ENCODE data around the gene FOXA1. TPM values are rescaled to one million over a fixed set of nuclear protein-coding genes. Genes with fewer than 3 reads are reported as not detected.
A peak's percentile ranks its signal among the peaks of the same experiment; 100 is the strongest.

FOXA1 gene
- 6.5 and 11.2 TPM in 2 replicates for total RNA-seq (2014; rRNA removed; shearing (Covaris generic))

DNA sequence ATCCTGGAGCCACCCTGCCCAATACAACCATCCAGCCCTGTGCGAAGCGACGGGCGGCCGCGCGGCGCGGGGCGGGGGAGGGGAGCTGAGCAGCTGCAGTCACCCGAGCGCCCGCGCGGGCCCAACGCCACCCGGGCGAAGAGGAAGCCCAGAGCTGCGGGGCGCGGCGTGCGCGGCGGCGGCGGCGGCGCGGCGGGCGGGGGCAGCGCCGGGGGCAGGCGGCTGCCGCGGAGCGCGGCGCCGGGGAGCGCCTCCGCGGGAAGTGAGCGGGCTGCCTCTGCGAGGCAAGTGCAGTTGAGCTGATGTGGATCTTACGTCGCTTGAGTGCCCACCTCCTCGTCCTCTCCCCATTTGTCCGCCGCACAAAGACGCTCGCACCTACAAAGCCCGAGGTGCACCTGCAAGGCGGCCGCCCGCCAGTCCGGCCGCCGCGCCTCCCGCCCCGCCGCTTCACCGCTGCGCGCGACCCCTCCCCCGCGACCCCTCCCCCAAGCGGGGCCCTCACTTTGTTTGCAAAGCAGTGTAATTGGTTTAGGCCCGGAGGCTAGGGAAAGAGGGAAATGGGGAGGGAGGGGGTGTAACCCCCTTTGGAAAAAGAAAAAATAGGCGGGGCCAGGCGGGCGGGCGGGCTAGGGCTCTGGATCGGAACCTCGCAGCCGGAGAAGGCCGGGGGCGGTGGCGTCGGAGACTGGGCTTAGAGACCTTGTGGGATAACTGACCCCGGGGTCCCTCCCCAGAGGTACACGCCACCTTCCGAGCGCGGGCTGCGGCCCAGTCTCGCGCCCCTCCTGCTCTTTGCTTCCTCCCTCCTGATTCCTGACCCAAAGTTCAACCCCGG lies at the start of gene FOXA1, which contains the start of gene TTC6:
TSS of gene FOXA1 (minus strand) at position 279 of the 838 bp plus-strand sequence. CDS start at position 2, 277 bp downstream.
TSS of gene TTC6 (plus strand) at position 659 of the 838 bp plus-strand sequence. CDS start 26,436 bp downstream, outside the sequence.
- DNase-seq (ENCODE audit: low read depth), result peak; percentile 85

DNA sequence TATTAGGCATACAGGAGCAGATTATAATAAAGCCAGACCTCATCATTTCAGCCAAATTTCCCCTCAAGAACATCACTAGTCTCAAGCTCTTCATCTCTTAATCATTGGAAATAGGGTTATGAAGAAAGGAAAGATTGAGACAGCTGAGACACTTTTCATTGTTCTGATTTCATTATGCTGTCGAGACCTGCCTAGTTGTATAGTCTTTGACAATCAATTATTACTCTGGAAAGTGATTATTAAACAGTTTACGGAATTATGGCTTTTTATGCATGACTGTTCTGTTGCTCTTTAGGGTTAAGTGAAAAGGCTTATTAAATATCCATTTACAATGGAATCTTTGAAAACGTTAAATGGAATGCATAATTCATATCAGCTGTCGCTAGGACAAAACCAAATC lies 48.7 kb upstream of the FOXA1 start:
- DNase-seq (ENCODE audit: low read depth), result no peak

DNA sequence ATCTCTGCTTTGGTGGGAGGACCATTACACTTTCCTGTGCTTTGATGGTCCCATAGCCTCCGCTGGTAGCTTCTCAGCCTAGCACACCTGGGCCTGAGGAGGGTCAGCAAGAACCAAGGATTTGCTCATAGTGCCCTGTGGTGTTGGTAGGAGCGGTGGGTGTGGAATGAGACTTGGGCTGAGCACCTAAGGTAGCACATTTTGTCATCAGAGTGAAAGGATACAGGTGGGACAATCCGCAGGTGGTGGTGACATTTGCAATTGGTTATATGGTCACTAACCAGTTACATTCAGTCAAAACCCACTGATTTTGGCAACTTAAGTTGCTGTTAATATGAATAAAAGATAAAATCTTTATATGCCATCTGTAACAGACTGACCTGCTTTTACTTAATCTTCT lies 47.1 kb upstream of the FOXA1 start:
- no peak for DNase-seq (ENCODE audit: low read depth)

DNA sequence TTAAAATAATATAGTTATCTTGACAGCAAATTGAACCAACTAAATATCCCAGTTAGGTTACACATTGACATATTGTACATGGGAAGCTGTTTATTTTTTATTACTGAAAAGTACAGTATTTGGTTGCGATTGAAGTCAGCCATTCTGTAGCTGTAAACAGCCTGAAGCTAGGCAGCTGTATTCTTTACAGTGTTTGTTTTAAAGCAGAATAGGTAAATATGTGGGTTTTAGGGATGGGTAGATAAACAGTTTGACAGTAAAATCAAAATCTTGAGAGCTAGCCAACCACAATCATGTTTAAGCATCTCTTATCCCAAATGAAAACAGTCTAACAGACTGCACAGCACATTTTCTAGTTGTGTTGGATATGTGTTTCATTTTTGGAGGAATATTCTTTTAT lies 46.1 kb upstream of the FOXA1 start:
- no peak for DNase-seq (ENCODE audit: low read depth)

DNA sequence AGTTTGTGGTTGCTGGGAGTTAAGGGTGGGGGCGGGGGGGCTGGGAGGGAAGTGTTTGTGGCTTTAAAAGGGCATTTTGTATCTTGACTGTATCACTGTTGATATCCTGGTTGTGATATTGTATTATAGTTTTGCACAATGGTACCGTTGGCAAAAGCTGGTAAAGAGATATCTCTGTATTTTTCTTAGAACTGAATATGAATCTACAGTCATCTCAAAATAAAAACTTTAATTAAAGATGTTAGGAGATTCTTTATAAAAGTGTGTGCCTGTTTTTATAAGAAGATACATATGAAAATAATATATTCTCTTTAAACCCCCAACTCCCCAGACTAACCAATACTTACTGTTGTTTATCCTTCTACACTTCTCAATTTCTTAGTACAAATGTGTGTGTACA lies 43.5 kb upstream of the FOXA1 start:
- DNase-seq (ENCODE audit: low read depth), result no peak

DNA sequence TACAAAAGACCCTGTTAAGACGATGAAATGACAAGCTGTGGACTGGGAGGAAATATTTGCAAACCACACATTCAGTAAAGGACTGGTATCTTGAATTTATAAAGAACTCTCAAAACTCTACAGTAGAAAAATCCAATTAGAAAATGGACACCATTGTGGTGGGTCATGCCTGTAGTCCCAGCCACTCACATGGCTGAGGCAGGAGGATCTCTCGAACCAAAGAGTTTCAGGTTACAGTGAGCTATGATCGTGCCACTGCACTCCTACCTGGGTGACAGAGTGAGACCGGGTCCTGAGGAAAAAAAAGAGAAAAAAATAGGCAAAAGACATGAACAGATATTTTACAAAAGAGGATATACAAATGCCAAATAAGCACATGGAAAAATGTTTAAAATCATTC lies 42.3 kb upstream of the FOXA1 start:
- DNase-seq (ENCODE audit: low read depth), result peak; percentile 42

DNA sequence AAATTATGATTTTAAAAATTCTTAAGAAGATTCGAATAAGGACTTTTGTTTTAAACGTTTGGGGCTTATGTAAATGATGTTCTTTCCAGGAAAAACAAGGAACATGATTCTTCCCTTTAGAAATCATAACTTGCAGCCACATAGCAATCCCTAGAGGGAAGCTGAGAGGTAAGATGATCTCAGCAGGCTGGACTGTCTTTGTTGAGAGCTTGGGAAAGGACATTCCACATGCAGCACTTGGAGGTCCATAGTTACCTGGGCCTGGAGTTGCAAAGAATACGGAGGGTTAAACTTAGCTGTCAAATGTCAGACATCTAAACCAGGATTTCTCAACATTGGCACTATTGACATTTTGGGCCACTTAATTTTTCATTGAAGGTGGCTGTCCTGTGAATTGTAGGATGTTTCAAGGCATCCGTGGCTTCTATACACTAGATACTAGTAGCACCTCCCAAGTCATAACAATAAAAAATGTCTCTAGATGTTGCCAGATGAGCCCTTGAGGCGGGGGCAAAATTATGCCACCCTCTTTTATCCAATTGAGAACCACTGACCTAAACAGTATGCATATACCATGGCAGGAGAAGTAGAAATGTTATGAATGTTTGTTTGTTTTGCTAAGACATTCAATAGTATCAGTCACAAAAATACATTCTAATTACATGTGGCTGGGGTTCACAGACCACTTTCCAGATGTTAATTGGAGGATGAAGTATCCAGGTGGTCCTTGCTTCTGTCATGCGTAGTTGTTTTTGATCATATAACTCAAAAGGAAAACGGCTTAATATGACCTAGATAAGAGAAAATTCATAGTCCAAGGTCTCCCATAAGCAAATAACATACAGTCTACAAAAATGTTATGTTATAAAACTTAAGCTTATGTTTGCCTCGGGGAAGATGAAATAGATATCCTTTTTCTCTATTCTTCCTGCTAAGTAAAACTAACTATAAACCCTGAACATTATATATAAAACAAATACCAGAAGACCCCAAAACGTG lies 30.8 kb upstream of the FOXA1 start:
- DNase-seq (ENCODE audit: low read depth), result peak; percentile 64

DNA sequence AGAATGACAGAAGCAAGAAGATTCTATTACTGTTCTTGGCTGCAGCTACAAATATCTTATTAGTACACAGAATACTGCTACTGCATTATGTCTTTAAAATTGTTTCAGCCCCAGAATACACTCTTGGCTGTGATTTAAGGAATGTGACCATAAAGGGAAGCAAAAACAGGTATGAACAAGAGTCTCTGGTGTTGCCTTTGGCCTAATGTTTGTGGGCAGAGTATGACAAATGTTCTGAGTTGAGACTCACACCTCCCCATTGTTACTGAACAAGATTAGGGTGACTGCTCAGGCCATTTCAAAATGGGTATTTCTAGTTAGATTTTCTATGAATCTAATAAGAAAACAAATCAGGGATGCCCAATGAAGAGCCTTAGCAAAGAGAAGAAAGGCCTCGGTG lies 28.9 kb upstream of the FOXA1 start:
- DNase-seq (ENCODE audit: low read depth), result peak; percentile 68

DNA sequence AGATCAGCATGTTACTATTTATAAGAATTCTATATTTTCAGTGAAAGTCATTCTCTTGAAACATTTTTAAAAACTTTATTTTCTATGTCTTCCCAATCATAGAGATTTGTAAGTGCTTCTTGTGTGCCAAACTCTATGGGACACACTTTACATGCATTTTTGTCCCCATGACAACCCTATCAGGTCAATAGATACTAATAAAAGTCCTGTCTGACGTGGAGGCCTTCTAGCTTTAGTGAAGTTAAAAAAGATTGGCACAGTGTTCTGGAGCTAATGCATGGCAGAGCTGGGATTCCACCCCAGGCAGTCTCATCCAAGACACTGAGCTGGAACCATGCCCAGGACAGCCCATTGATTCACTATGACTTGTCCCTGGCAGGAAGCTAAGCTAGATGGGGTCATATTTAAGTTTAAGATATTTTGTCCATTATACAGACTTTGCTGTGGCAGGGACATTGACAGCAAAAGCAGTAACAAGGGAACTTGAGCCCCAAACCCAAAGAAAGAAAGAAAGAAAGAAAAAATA lies 28.4 kb upstream of the FOXA1 start:
- peak; percentile 97 for DNase-seq (ENCODE audit: low read depth)

DNA sequence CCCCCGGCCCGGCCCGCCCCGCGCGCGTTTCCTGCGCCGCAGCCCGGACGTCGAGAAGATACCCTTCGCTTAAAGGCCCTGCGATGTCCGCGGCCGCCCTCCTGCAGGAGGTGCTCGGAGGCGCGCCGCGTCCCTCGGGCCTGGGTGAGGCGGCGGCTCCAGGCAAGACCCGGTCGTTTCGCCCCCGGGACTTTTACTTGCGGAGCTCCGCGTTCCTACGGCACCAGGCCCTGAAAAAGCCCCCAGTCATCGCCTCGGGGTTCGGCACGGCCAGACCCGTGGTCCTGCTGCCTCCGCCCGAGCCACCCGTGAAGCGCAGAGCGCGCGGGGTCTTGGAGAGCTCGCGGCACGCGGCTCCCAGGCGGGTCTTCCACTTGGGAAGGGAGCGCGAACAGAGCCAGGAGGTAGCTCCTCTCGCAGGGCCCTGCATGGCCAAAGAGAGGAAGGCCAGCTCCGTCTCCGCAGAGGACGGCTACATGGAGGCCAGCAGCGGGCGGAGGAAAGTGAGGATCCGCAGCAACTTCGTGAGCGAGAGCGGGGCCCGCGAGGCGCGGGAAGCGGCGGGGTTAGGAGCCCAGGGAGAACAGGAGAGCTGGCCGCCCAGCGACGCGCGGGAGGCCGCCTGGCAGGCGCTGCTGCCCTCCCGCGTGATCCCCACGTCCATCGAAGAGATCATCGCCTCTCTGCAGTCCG lies 27.3 kb upstream of the FOXA1 start:
- DNase-seq (ENCODE audit: low read depth), result peak; percentile 84

DNA sequence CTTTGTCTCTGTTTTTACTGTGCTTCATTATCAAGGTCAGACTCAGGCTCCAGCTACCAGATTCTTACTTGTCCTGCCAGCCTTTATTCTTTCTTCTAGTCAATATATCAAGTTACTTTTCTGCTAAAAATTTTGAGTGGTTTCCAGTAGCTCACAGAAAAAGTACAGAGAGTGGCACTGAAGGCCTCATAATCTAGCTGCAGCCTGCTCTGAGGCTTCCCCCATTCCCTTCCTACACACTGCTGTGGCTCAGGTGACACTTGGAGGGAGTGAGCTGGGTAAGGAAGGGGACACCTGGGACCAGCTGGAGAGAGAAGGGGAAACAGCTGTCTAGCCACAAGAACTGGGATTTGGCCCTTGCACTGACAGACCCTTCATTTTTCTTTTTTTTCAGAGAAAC lies 25.8 kb upstream of the FOXA1 start:
- no peak for DNase-seq (ENCODE audit: low read depth)

DNA sequence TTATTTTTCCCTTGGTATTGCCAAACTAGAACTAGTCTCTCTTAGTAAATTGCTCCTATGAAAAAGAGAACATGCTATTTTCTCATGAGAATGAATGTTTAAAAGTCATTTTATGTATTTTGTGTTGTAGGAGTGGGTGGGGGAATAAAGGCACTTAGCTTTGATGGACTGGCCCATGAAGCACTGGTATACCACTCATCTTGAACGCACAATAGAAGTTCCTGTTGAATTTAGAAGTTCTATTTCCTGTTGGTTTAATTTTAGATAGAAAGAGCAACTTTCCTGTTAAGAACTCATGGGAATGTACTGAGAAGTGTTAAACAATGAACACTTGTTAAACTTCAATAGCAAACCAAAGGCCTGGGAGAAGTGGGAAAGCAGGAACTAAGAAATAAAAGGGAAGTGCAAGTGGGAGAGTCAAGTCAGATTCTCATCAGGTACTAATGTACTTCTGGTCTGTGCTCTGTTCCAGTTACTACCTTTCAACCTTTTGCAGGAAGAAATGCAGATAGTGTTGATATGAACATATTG lies 23.5 kb upstream of the FOXA1 start:
- no peak for DNase-seq (ENCODE audit: low read depth)

DNA sequence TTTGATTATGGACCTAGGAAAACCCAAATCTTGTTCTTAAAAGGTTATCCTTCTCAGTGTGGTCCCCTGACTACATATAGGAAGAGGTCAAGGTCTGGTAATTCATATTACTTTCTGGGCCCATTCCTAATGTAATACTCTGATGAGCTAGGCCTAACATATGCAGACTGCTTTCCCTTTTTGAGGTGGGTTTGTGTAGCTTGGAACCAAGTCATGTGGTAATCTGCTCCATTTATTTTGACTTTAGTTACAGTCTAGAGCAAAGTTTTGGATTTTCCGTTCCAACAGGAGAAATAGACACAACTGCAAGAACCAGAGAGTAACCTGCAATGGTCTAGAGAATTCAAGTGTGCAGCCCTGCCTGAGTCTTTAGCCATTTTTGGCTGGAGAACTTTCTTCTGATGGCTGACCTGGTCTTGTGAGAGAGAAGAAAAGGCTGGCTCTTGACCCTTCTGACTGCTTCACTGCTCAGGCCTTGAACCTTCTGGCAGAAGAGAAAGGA lies 22.9 kb upstream of the FOXA1 start:
- DNase-seq (ENCODE audit: low read depth), result no peak

DNA sequence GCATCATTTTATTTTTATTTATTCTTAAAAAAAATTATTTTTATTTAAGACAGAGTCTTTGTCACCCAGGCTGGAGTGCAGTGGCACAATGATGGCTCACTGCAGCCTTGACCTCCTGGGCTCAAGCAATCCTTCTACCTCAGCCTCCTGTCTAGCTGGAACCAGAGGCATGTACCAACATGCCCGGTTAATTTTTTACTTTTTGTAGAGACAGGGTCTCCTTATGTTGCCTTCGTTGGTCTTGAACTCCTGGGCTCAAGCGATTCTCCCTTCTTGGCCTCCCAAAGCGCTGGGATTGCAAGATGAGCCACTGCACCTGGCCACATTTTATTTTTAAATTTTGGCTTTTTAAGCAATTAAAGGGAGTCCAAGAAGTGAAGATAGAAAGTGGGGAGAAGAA lies 21.8 kb upstream of the FOXA1 start:
- no peak for DNase-seq (ENCODE audit: low read depth)

DNA sequence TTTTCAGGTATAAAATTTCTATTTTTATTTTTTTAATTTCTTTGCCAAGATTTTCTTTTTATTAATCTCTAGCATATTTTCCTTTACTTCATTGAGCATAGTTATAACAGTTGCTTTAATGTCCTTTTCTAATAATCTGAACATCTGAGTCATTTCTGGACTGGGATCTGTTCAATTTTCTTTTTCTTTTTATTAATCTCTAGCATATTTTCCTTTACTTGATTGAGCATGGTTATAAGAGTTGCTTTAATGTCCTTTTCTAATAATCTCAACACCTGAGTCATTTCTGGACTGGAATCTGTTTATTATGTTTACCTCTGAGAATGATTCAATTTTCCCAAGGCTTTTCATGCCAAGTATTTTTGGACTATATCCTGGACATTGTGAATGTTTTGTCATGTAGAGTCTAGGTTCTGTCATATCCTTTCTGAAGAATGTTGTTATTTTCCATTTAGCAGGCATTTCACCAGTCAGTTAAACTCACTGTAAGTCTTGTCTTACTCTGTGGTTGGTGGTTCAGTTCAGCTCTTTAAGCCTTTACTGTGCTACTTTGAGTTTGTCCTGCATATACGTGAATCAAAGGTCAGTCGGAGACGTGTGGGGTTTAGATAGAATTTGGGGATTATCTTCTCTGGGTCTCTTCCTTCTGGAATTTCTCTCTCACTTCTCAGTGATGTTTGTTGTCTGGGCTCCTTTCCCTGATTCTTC lies 20.7 kb upstream of the FOXA1 start:
- DNase-seq (ENCODE audit: low read depth), result no peak

DNA sequence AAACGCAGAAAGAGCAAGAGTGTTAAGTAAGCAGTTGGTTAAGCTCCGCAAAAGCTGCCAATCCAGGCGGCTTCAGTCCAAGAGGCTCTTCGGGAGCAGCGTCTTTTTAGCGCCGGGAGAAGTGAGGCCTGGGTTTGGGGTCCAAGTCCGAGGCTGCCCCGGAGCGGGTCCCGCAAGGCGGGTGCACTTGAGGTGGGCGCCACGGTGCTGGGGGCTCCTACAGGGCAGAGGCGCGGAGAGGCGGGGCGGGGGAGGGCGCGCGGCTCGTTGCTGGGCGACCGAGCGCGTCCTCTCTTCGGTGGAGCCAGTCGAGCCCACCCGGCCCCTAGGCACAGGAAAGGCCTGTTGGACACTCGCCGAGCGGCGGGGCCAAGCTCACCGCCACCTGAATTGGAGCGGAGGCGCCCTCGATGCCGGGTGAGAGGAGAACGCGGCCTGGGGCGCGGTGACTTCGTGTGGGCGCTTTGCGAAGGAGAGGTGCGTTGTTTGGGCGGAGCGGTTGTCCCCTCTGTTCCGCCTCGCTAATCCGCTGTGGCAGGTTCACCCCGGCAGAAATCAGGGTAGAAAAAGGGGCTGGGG lies 16.0 kb upstream of the FOXA1 start:
- peak; percentile 39 for DNase-seq (ENCODE audit: low read depth)

DNA sequence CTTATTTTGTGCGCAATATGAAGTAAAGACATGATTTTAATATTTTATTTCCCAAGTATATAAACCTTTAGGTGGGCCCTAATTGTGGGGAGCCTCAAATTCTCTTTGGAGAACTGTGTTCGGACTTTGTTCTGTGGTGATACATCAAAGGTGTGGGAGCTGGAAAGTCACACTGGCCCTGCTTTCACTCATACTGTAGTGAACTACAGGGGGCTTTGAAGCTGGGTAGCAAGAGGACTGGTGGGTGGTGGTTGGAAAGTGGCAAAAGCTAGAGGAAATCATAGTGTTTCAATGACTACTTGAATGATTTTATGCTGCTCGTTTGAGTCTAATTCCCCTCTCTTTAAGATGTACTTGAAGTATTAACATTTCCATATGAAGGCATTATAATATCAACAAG lies 13.6 kb upstream of the FOXA1 start:
- DNase-seq (ENCODE audit: low read depth), result no peak

DNA sequence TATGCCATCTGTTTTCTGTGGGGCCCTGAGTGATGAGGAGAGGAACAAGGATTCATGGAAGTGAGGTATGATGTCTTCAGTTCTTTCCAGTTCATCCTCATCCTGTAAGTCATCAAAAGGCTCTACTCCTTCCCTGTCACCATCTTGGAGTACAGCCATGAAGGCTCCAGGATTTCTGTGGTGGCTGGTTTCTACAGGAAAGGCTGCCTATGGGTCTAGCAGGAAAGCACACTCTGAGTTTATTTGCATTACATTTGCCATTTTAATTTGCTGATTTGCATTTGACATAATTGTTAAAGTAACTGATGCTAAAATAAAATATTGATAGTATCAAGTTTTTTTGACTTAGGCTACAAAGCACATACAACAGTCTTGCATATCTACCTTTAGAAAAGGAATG lies 11.6 kb upstream of the FOXA1 start:
- no peak for DNase-seq (ENCODE audit: low read depth)

DNA sequence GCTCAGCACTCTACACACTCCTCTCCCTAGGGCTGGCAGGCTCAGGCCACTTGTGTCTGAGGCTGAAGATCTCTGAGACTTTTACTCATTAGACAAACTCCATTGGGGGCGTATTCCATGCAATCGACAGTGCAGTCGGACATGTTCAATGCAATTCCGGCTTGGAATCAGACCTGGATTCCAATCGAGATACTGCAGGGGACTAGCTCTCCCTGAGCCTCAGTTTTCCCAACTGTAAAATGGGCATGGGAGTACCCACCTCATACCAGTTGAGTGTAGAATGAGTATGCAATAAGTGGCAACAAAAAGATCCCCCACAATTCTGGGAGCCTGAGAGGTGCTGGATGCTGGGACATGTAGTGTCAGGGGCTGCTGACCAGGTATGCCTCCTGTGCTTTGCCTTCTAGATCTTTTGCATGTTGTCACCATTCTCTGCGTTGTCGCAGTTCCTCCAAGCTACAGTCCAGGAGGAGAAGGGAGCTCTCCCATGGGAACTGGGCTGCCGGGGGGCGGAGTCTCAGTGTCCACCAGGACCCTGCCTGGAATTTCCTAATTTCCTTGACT lies 8.7 kb upstream of the FOXA1 start:
- DNase-seq (ENCODE audit: low read depth), result peak; percentile 23

Data from Daoy (cell line).